GM12873 (cell line): ENCODE measurements around the gene OR10D3.

ENCODE experiments used
- CTCF ChIP-seq: IDR thresholded peaks from 2 replicates; pipeline ENCODE4 v1.5.1; 2012; ENCODE audit warnings: low read depth, mild to moderate bottlenecking, moderate library complexity, low read length, control low read depth; ENCODE audit not compliant: insufficient read depth; ENCODE audit errors: missing control alignments

OR10D3 gene

GRCh38 chr11:124183068-124183467 lies at the start of gene OR10D3:
OR10D3 (plus strand) TSS chr11:124183345; CDS start chr11:124185270, 1,925 bp downstream.
- no peak for TF ChIP-seq CTCF

- no peak for TF ChIP-seq CTCF
These were observed 40.1 kb upstream of the OR10D3 start for GRCh38 chr11:124143034-124143433.

- no peak for TF ChIP-seq CTCF
These were observed 35.2 kb upstream of the OR10D3 start for GRCh38 chr11:124147951-124148350.

GRCh38 chr11:124150684-124151083 lies 32.5 kb upstream of the OR10D3 start:
- no peak for TF ChIP-seq CTCF

GRCh38 chr11:124152770-124153407 lies 30.3 kb upstream of the OR10D3 start:
- no peak for TF ChIP-seq CTCF

GRCh38 chr11:124153821-124154220 lies 29.3 kb upstream of the OR10D3 start:
- TF ChIP-seq CTCF, result no peak

GRCh38 chr11:124159481-124159880 lies 23.7 kb upstream of the OR10D3 start:
- TF ChIP-seq CTCF, result no peak
